BJ (cell line): ENCODE data around the gene HEATR5A. TPM values are rescaled to one million over a fixed set of nuclear protein-coding genes. Genes with fewer than 3 reads are reported as not detected.

Source experiments
- CTCF ChIA-PET: fragments of 350-600 bp; formaldehyde crosslinking; extraction: SDS; loops from one replicate; lab custom pipeline; 2021; ENCODE audit warnings: antibody characterized with exemption, inconsistent platforms; lab: Yijun Ruan, JAX
- POLR2A ChIA-PET: fragments of 300-600 bp; sonication (Branson Sonifier 250); formaldehyde crosslinking; extraction: SDS; loops from one replicate; lab custom pipeline; 2021; ENCODE audit warnings: antibody characterized with exemption; lab: Charles Lee
- DNase-seq: peaks from one replicate; pipeline ENCODE4 v3.0.0-alpha.2; 2011; ENCODE audit warnings: low read depth
- H3K27me3 ChIP-seq: 2 replicates; pipeline ENCODE4 v1.6.0; 2011; ENCODE audit warnings: low read length; ENCODE audit not compliant: control insufficient read depth, insufficient read depth
- H3K36me3 ChIP-seq: 2 replicates; pipeline ENCODE4 v1.5.1; 2011; ENCODE audit warnings: low read length; ENCODE audit not compliant: control insufficient read depth, insufficient read depth
- H3K4me3 ChIP-seq: 2 replicates; pipeline ENCODE4 v1.5.1; 2011; ENCODE audit warnings: low read depth, mild to moderate bottlenecking, control low read depth, low read length
- polyA plus RNA-seq: library from polyadenylated mRNA; depleted of rRNA; stranded (reverse); fragments of >200 nt; gene quantifications from 2 replicates; pipeline ENCODE4 v1.2.3, GENCODE V29; 2011
- TF ChIP-seq, protein P1 (sequence below): IDR thresholded peaks from 2 replicates; pipeline ENCODE4 v1.5.1; 2011; ENCODE audit warnings: low read depth, mild to moderate bottlenecking, control low read depth, inconsistent platforms, low read length, moderate library complexity; ENCODE audit not compliant: insufficient read depth

The HEATR5A gene
- polyA plus RNA-seq, 1 experiment, result 34.3 TPM

DNA sequence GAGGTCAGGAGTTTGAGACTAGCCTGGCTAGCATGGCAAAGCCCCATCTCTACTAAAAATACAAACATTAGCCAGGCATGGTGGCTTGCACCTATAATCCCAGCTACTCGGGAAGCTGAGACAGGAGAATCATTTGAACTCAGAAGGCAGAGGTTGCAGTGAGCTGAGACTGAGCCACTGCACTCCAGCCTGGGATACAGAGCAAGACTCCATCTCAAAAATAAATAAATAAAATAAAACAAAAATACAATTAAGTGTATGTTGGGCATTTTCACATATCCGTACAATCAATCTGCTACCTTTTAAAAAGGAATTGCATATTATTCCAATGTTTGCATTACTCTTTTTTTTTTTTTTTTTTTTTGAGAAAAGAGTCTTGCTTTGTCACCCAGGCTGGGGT, 165.1 kb downstream of the HEATR5A start:
- POLR2A ChIA-PET, result no interaction called here
- CTCF ChIA-PET, result no interaction called here
- TF ChIP-seq, protein P1, sequence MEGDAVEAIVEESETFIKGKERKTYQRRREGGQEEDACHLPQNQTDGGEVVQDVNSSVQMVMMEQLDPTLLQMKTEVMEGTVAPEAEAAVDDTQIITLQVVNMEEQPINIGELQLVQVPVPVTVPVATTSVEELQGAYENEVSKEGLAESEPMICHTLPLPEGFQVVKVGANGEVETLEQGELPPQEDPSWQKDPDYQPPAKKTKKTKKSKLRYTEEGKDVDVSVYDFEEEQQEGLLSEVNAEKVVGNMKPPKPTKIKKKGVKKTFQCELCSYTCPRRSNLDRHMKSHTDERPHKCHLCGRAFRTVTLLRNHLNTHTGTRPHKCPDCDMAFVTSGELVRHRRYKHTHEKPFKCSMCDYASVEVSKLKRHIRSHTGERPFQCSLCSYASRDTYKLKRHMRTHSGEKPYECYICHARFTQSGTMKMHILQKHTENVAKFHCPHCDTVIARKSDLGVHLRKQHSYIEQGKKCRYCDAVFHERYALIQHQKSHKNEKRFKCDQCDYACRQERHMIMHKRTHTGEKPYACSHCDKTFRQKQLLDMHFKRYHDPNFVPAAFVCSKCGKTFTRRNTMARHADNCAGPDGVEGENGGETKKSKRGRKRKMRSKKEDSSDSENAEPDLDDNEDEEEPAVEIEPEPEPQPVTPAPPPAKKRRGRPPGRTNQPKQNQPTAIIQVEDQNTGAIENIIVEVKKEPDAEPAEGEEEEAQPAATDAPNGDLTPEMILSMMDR, result no peak
- Histone ChIP-seq H3K36me3 (no peaks in the 10 kb centered on the region), H3K27me3 (no peaks in the 10 kb centered on the region), H3K4me3 (no peak overlapping the region)
- DNase-seq, result no peak

DNA sequence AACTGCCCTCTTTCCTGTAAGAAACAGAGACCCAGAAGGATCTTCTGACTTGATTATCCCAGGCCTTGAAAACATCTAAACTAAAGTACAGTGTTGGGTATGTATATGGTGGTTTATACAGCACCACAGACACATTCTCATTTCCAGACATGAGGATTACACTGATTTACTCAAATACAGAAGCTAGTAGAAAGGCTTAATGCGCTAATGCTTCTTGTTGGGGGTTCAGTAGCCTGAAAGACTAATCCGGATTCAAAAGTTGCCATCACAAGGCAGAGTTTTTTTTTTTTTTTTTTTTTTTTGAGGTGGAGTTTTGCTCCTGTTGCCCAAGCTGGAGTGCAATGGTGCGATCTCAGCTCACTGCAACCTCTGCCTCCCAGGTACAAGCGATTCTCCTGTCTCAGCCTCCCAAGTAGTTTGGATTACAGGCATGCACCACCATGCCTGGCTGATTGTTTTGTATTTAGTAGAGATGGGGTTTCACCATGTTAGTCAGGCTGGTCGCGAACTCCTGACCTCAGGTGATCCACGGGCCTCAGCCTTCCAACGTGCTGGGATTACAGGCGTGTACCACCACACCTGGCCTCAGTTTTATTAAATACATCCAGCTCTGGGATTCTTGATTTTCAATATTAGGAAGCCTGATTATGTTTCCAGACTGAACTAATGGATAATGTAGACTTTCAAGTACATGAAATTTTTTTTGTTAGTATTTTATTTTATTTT, 166.4 kb downstream of the HEATR5A start:
- Histone ChIP-seq H3K36me3 (no peaks in the 10 kb centered on the region), H3K27me3 (no peaks in the 10 kb centered on the region), H3K4me3 (no peak overlapping the region)
- ChIA-PET CTCF (no interaction called here), POLR2A (no interaction called here)
- TF ChIP-seq, protein P1, result no peak
- DNase-seq, result no peak

DNA sequence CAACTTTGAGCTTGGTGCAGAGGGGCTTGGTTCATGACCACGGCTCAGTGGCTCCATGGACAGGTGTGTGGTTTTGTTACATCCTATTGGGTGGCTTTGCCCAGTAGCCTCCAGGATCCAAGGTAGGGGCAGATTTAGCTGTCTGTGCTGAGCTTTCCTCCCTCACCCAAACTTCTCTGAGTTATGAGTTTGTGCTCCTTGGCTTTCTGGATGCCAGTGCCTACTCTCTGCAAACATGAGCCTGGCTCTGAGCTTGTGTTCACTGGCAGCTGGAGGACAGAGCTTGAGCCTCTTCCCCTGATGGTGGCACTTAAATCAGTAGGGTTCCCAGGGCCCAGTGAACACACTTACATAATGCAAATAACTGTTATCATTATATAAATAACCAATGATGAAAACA, 167.5 kb downstream of the HEATR5A start:
- Histone ChIP-seq H3K27me3 (no peaks in the 10 kb centered on the region), H3K4me3 (no peak overlapping the region), H3K36me3 (no peaks in the 10 kb centered on the region)
- TF ChIP-seq, protein P1, result no peak
- POLR2A ChIA-PET, result no interaction called here
- CTCF ChIA-PET, result no interaction called here
- no peak for DNase-seq

DNA sequence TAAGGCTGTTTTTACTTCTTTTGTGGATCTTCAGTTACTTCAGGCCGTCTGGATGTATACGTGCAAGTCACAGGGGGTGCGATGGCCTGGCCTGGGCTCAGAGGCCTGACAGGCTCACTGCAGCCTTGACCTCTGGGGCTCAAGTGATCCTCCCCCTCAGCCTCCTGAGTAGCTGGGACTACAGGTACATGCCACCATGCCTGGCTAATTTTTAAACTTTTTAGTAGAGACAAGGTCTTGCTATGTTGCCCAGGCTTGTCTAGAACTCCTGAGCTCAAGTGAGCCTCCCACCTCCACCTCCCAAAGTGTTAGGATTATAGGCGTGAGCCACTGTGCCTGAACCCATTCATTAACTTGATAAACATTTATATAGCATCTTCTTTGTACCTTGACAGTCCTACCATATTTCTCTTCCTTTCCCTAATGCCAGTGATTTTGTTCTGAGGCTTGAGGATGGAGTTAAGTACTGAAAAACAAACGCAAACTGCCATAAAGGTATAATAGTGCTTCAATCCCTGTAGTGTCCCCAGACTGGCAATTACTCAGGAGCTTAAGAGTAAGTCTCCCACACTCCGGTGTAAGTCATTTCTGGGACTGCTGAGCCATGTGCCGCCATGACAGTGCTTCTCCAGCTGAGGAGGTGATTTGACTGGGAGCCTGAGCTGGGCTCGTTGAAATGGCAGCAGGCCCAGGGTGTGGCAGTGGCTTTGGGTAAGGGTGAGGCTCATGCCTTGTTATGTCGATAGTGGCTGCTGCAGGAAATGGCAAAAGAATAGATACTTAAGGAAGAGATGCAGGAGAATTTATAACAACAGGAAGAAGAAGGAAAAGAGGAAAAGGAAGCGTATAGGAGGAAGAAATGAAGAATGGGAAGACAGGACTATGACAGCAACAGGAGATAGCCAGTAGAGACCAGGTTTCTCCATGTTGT, 169.1 kb downstream of the HEATR5A start:
- Histone ChIP-seq H3K27me3 (no peaks in the 10 kb centered on the region), H3K4me3 (no peak overlapping the region), H3K36me3 (no peaks in the 10 kb centered on the region)
- ChIA-PET POLR2A (no interaction called here), CTCF (interaction anchor here (0.7 kb wide), 1 partner anchor 12 kb away, joined by 3 read pairs; no protein-coding TSS in a partner anchor)
- no peak for DNase-seq
- TF ChIP-seq, protein P1, result no peak

DNA sequence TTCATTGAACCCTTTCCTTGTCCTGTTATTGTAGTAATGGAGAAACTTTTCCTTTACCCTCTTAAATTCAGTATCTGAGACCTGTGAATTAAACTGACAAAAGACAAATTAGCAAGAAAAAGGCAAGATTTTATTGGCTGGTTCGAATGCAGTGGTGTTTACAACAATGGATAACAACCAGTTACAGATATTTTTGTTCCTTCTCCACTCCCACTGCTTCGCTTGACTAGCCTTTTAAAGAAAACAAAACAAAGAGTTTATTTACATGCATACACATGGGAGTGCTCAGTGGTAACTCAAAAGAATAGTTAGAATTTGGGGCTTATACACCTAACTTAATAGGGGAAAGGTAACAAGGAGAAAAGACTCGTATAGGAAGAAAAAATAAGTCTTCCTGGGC, 175.7 kb downstream of the HEATR5A start:
- POLR2A ChIA-PET, result no interaction called here

More for the DNA sequence above, 175.7 kb downstream of the HEATR5A start:
- no peak for DNase-seq
- Histone ChIP-seq H3K27me3 (no peaks in the 10 kb centered on the region), H3K4me3 (no peak overlapping the region), H3K36me3 (no peaks in the 10 kb centered on the region)
- CTCF ChIA-PET, result interaction anchor here (0.6 kb wide), 1 partner anchor 37 kb away, joined by 3 read pairs; the partner anchor contains the start of gene HECTD1
- TF ChIP-seq, protein P1, result no peak
